ENCODE data around the gene MARF1.

The MARF1 gene

GRCh38 chr16:15641753-15642556 is 999 bp downstream of the MARF1 start:
- Histone ChIP-seq H3K27ac (ENCODE audit: low read length) (peak overlapping the region; percentile 86), H2AFZ (ENCODE audit: low read depth, low read length) (peak overlapping the region; percentile 97)
- TF ChIP-seq EZH2 (IDR thresholded peaks at IDR 0.05; ENCODE audit: borderline replicate concordance, low read depth, low read length, severe bottlenecking), result no peak
- TF ChIP-seq CTCF (IDR thresholded peaks at IDR 0.05; ENCODE audit: borderline replicate concordance, extremely low read depth, low read length, poor library complexity, severe bottlenecking), result no peak

GRCh38 chr16:15640966-15641365 is 2.0 kb downstream of the MARF1 start:
- Histone ChIP-seq H3K9me3 (ENCODE audit: insufficient read depth, low read length, severe bottlenecking) (no peaks in the 10 kb centered on the region), H3K36me3 (ENCODE audit: insufficient read depth, low read length) (peaks cover 34% of the 10 kb centered on the region), H3K27me3 (ENCODE audit: insufficient read depth, low read length, poor library complexity) (no peaks in the 10 kb centered on the region), H3K4me2 (ENCODE audit: insufficient read depth, low read length) (peak overlapping the region; percentile 96; the same call in 1 of the 2 replicates), H3K4me3 (ENCODE audit: low read depth in 1 of 2, low read length in 2 of 2) (no peak overlapping the region), H4K20me1 (ENCODE audit: insufficient read depth, low read length) (peaks cover 18% of the 10 kb centered on the region), H3K27ac (ENCODE audit: low read length) (no peak overlapping the region), H3K9ac (ENCODE audit: low read depth, low read length) (no peak overlapping the region), H3K4me1 (ENCODE audit: insufficient read depth, low read length) (peaks cover 36% of the 10 kb centered on the region), H2AFZ (ENCODE audit: low read depth, low read length) (no peak overlapping the region), H3K79me2 (ENCODE audit: insufficient read depth, low read length) (peaks cover 58% of the 10 kb centered on the region)
- DNase-seq (no peak), ATAC-seq (ENCODE audit: insufficient read depth, low read depth) (no peak)
- no peak for TF ChIP-seq EZH2 (IDR thresholded peaks at IDR 0.05; ENCODE audit: borderline replicate concordance, low read depth, low read length, severe bottlenecking)
- TF ChIP-seq CTCF (IDR thresholded peaks at IDR 0.05; ENCODE audit: borderline replicate concordance, extremely low read depth, low read length, poor library complexity, severe bottlenecking), result no peak

More at GRCh38 chr16:15641753-15642556, 999 bp downstream of the MARF1 start:
- H3K79me2 ChIP-seq (ENCODE audit: insufficient read depth, low read length), result peaks cover 57% of the 10 kb centered on the region
- peak overlapping the region; percentile 96 for H3K4me2 ChIP-seq (ENCODE audit: insufficient read depth, low read length)
- peak overlapping the region; percentile 79 to 97 for H3K4me3 ChIP-seq (ENCODE audit: low read depth in 1 of 2, low read length in 2 of 2)
- H3K9me3 ChIP-seq (ENCODE audit: insufficient read depth, low read length, severe bottlenecking), result no peaks in the 10 kb centered on the region
- peaks cover 24% of the 10 kb centered on the region for H3K36me3 ChIP-seq (ENCODE audit: insufficient read depth, low read length)
- H4K20me1 ChIP-seq (ENCODE audit: insufficient read depth, low read length), result peaks cover 17% of the 10 kb centered on the region
- peak overlapping the region; percentile 90 for H3K9ac ChIP-seq (ENCODE audit: low read depth, low read length)
- no peaks in the 10 kb centered on the region for H3K27me3 ChIP-seq (ENCODE audit: insufficient read depth, low read length, poor library complexity)
- H3K4me1 ChIP-seq (ENCODE audit: insufficient read depth, low read length), result peaks cover 34% of the 10 kb centered on the region
- DNase-seq (no peak), ATAC-seq (ENCODE audit: insufficient read depth, low read depth) (no peak)

- TF ChIP-seq EZH2 (IDR thresholded peaks at IDR 0.05; ENCODE audit: borderline replicate concordance, low read depth, low read length, severe bottlenecking) (no peak), CTCF (IDR thresholded peaks at IDR 0.05; ENCODE audit: borderline replicate concordance, extremely low read depth, low read length, poor library complexity, severe bottlenecking) (no peak)
- no peak overlapping the region for H3K9ac ChIP-seq (ENCODE audit: low read depth, low read length)
- H2AFZ ChIP-seq (ENCODE audit: low read depth, low read length), result no peak overlapping the region
- peaks cover 52% of the 10 kb centered on the region for H3K36me3 ChIP-seq (ENCODE audit: insufficient read depth, low read length)
- H3K27ac ChIP-seq (ENCODE audit: low read length), result no peak overlapping the region
- H3K79me2 ChIP-seq (ENCODE audit: insufficient read depth, low read length), result peaks cover 61% of the 10 kb centered on the region
- ATAC-seq (ENCODE audit: insufficient read depth, low read depth) (no peak), DNase-seq (no peak)
- H3K4me1 ChIP-seq (ENCODE audit: insufficient read depth, low read length), result peaks cover 31% of the 10 kb centered on the region
- H4K20me1 ChIP-seq (ENCODE audit: insufficient read depth, low read length), result peaks cover 21% of the 10 kb centered on the region
- no peak overlapping the region for H3K4me3 ChIP-seq (ENCODE audit: low read depth in 1 of 2, low read length in 2 of 2)
- no peak overlapping the region for H3K4me2 ChIP-seq (ENCODE audit: insufficient read depth, low read length)
- no peaks in the 10 kb centered on the region for H3K9me3 ChIP-seq (ENCODE audit: insufficient read depth, low read length, severe bottlenecking)
- no peaks in the 10 kb centered on the region for H3K27me3 ChIP-seq (ENCODE audit: insufficient read depth, low read length, poor library complexity)
Measured at GRCh38 chr16:15639061-15639568, 3.8 kb downstream of the MARF1 start.
